Stomach (tissue), 4 donors: ENCODE results near the gene DIPK1C.

Experiments
- EP300 ChIP-seq: sonication (generic); formaldehyde crosslinking; IDR thresholded peaks from one replicate; pipeline ENCODE4 v1.6.1; 2017; ENCODE audit warnings: antibody characterized with exemption
- POLR2A ChIP-seq, 4 donors: fragments of 450-650 bp; IDR thresholded peaks; one replicate each; pipeline ENCODE4 v1.6.1; 2016; ENCODE audit warnings: antibody characterized with exemption in 4 of 4, control low read depth in 2 of 4, mild to moderate bottlenecking in 1 of 4, moderate library complexity in 1 of 4
- POLR2AphosphoS5 ChIP-seq, 3 donors: sonication (generic); formaldehyde crosslinking; IDR thresholded peaks; one replicate each; pipeline ENCODE4 v1.6.1; 2016; ENCODE audit warnings: antibody characterized with exemption in 3 of 3
- TF ChIP-seq, protein P1 (sequence below), 7 experiments: fragments of 450-650 bp in 4 of 7; fragments of 200-600 bp in 3 of 7; sonication (generic) in 3 of 7; IDR thresholded peaks; one replicate each; pipeline ENCODE4 v1.5.1; 2016 to 2019; ENCODE audit warnings: antibody characterized with exemption in 7 of 7, control low read depth in 2 of 7, mild to moderate bottlenecking in 1 of 7

DNA sequence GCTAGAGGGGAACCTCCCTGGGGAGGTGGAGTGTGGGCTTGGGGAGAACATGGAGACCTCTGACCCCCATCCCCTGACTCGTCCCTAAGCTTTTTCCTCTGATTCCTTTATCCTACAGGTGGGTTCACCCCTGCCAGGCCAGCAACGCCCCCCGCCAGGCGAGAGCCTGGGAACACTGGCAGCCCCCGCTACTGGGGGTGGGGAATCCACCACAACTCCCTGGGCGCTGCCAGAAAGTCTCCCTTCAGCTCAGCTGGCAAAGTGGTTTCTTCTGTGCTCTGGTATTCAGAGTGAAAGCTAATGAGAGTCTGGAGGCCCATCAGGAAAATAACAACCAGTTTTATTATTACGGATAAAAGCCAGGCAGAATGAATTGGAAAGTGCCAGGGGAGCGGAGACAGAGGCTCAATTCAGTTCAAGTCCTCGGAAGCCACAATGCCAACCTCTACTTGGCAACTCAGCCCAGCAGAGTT is 2.8 kb downstream of the DIPK1C start:
- TF ChIP-seq, protein P1, sequence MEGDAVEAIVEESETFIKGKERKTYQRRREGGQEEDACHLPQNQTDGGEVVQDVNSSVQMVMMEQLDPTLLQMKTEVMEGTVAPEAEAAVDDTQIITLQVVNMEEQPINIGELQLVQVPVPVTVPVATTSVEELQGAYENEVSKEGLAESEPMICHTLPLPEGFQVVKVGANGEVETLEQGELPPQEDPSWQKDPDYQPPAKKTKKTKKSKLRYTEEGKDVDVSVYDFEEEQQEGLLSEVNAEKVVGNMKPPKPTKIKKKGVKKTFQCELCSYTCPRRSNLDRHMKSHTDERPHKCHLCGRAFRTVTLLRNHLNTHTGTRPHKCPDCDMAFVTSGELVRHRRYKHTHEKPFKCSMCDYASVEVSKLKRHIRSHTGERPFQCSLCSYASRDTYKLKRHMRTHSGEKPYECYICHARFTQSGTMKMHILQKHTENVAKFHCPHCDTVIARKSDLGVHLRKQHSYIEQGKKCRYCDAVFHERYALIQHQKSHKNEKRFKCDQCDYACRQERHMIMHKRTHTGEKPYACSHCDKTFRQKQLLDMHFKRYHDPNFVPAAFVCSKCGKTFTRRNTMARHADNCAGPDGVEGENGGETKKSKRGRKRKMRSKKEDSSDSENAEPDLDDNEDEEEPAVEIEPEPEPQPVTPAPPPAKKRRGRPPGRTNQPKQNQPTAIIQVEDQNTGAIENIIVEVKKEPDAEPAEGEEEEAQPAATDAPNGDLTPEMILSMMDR (IDR thresholded peaks at IDR 0.05), result no peak
- no peak for TF ChIP-seq EP300
- TF ChIP-seq POLR2AphosphoS5 (IDR thresholded peaks at IDR 0.05), result no peak
- no peak for TF ChIP-seq POLR2A (IDR thresholded peaks at IDR 0.05)
